Keratinocyte (primary cell): ENCODE measurements around the gene SELENOO.

Experiments
- EZH2 ChIP-seq: IDR thresholded peaks from one replicate; pipeline ENCODE4 v1.6.1; 2012; ENCODE audit warnings: inconsistent platforms, mild to moderate bottlenecking, low read length, moderate library complexity
- TF ChIP-seq, protein P1 (sequence below), 3 experiments: IDR thresholded peaks in 1 of 3; conservative IDR thresholded peaks in 1 of 3; optimal IDR thresholded peaks in 1 of 3; 2 replicates in 2 of 3; 3 replicates in 1 of 3; pipeline versions ENCODE3 to v1.5.1; 2011; ENCODE audit warnings: low read length in 3 of 3, mild to moderate bottlenecking in 3 of 3, moderate library complexity in 2 of 3, control low read depth in 1 of 3, inconsistent platforms in 1 of 3; ENCODE audit not compliant: insufficient read depth in 2 of 3; ENCODE audit errors: extremely low read depth in 1 of 3

DNA sequence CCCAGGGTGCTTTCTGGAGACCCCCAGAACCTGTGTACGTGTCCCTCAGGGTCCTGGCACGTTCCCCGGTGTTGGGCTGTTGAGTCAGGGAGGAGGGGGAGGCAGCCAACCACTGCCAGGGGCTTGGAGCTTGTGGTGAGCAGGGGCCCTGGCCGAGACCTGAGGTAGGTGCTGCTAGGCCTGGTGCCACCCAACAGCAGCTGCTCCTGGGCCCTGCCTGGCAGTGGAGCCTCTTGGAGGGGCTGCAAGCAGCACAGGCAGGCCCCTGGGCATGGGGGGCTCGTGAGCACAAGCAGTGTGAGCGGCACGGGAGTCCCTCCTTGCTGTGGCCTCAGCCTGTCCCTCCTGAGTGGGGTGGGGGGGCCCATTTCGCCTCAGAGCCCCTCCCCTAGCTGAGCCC lies 7.2 kb upstream of the SELENOO start:
- TF ChIP-seq, protein P1, sequence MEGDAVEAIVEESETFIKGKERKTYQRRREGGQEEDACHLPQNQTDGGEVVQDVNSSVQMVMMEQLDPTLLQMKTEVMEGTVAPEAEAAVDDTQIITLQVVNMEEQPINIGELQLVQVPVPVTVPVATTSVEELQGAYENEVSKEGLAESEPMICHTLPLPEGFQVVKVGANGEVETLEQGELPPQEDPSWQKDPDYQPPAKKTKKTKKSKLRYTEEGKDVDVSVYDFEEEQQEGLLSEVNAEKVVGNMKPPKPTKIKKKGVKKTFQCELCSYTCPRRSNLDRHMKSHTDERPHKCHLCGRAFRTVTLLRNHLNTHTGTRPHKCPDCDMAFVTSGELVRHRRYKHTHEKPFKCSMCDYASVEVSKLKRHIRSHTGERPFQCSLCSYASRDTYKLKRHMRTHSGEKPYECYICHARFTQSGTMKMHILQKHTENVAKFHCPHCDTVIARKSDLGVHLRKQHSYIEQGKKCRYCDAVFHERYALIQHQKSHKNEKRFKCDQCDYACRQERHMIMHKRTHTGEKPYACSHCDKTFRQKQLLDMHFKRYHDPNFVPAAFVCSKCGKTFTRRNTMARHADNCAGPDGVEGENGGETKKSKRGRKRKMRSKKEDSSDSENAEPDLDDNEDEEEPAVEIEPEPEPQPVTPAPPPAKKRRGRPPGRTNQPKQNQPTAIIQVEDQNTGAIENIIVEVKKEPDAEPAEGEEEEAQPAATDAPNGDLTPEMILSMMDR (optimal IDR thresholded peaks at IDR 0.05 in 1 of 3, IDR thresholded peaks at IDR 0.05 in 1 of 3, conservative IDR thresholded peaks at IDR 0.05 in 1 of 3; ENCODE audit: extremely low read depth in 1 of 3, insufficient read depth in 2 of 3, low read length in 3 of 3), result no peak
- TF ChIP-seq EZH2, result no peak
